Measurements from ENCODE around the gene MPG.

The MPG gene

GRCh38 chr16:63998-64913, 13.8 kb upstream of the MPG start:
- no peak overlapping the region for H3K4me3 ChIP-seq (ENCODE audit: low read depth, low read length)
- TF ChIP-seq CTCF (IDR thresholded peaks at IDR 0.05; ENCODE audit: borderline replicate concordance, insufficient read depth, low read depth, low read length), result no peak

- no peak overlapping the region for H3K4me3 ChIP-seq (ENCODE audit: low read depth, low read length)
- no peak for TF ChIP-seq CTCF (IDR thresholded peaks at IDR 0.05; ENCODE audit: borderline replicate concordance, insufficient read depth, low read depth, low read length)
Measured at GRCh38 chr16:64914-65255, 13.1 kb upstream of the MPG start.

GRCh38 chr16:65745-66144, 12.3 kb upstream of the MPG start:
- peak; percentile 99 for TF ChIP-seq CTCF (IDR thresholded peaks at IDR 0.05; ENCODE audit: borderline replicate concordance, insufficient read depth, low read depth, low read length)

GRCh38 chr16:66309-67182, 11.5 kb upstream of the MPG start:
- TF ChIP-seq CTCF (IDR thresholded peaks at IDR 0.05; ENCODE audit: borderline replicate concordance, insufficient read depth, low read depth, low read length), result no peak
- no peak overlapping the region for H3K4me3 ChIP-seq (ENCODE audit: low read depth, low read length)

More at GRCh38 chr16:65745-66144, 12.3 kb upstream of the MPG start:
- no peak overlapping the region for H3K4me3 ChIP-seq (ENCODE audit: low read depth, low read length)

- no peak for TF ChIP-seq CTCF (IDR thresholded peaks at IDR 0.05; ENCODE audit: borderline replicate concordance, insufficient read depth, low read depth, low read length)
- H3K4me3 ChIP-seq (ENCODE audit: low read depth, low read length), result no peak overlapping the region
Measured at GRCh38 chr16:67183-67791, 10.7 kb upstream of the MPG start.

GRCh38 chr16:67884-68789, 9.9 kb upstream of the MPG start:
- no peak for TF ChIP-seq CTCF (IDR thresholded peaks at IDR 0.05; ENCODE audit: borderline replicate concordance, insufficient read depth, low read depth, low read length)

More at GRCh38 chr16:67884-68789, 9.9 kb upstream of the MPG start:
- H3K4me3 ChIP-seq (ENCODE audit: low read depth, low read length), result no peak overlapping the region
